ENCODE measurements around the gene DIAPH2. TPM values are rescaled to one million over a fixed set of nuclear protein-coding genes. Genes with fewer than 3 reads are reported as not detected.

DIAPH2 gene
- total and polyA plus RNA-seq, 9 of the 15 experiments (the other 6 are each of a cell fraction or from before 2014, with no cell fraction given), result 0.01 to 0.18 (median 0.07) TPM; not detected in 1

DNA sequence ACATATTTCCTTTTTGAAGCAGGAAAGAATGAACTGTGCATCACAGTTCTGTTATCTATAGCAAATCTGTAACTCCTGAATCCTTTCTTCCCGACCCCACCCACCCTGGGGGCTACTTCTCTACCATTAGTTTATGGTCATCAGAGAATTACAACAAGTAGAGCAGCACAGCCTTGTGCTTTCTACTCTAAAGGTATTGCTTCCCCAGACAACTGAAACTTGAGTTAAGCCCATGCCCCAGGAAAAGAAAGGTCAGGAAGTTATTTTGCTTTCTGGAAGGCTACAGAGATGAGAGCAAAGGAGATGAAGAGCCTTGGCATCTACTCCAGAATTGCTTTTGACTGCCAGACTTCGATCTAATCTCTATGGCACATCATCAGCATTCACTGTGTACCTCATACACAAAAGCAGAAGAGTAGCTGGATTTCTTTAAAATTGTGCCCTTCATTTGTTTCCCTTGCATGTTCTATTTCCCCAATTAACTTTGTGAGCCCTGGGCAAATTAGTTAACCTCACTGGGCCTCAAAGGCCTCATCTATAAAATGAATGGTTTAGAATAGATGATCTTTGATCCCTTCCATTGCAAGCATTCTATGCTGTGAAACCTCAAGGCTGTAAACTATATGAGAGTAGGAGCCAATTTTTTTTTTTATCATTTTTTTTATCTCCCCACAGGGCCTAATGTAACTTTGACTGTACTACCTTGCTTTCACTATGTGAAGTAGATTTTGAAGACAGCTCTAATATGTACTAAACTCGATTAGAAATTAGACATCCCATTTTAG is 794.7 kb downstream of the DIAPH2 start:
- ATAC-seq (no peak), FAIRE-seq (no peak), DNase-seq (ENCODE audit: extremely low read depth in 1 of 4, low spot score in 3 of 4) (no peak)
- Histone ChIP-seq H3K36me3 (ENCODE audit: control insufficient read depth, insufficient read depth, low read length) (no peaks in the 10 kb centered on the region), H3K4me2 (ENCODE audit: insufficient read depth, low read length) (no peak overlapping the region), H2AFZ (ENCODE audit: low read depth, low read length) (no peak overlapping the region), H3K79me2 (ENCODE audit: control insufficient read depth, insufficient read depth, low read length) (no peaks in the 10 kb centered on the region), H3K9ac (ENCODE audit: insufficient read depth in 1 of 2, low read depth in 2 of 2, low read length in 2 of 2) (no peak overlapping the region), H3K27me3 (ENCODE audit: control insufficient read depth in 2 of 2, insufficient read depth in 2 of 2, low read length in 2 of 2) (no peaks in the 10 kb centered on the region), H4K20me1 (replicated peaks; ENCODE audit: control insufficient read depth, insufficient read depth, low read length) (no peaks in the 10 kb centered on the region), H3K9me3 (replicated peaks; ENCODE audit: control insufficient read depth, insufficient read depth, low read depth, low read length) (no peaks in the 10 kb centered on the region), H3K9me1 (ENCODE audit: control insufficient read depth, insufficient read depth, low read length) (no peaks in the 10 kb centered on the region), H3K4me1 (replicated peaks in 1 of 2; ENCODE audit: control insufficient read depth in 2 of 2, insufficient read depth in 2 of 2, low read length in 2 of 2) (no peaks in the 10 kb centered on the region), H3K4me3 (no peak overlapping the region), H3K27ac (ENCODE audit: extremely low read depth, low read depth, low read length) (no peak overlapping the region)
- CTCF ChIA-PET (ENCODE audit: low intra/inter-chr PET ratio), result no interaction called here
- 0% methylated on average over 3 of the region's 3 CpGs for WGBS (ENCODE audit: insufficient coverage, low coverage, missing lambda C conversion rate)
- POLR2A ChIA-PET, result no interaction called here
- in situ Hi-C loops (cut with MboI) (no loop called here), intact Hi-C loops (cut with micrococcal nuclease) (no loop called here)
- no TSS peak for BruUV-seq (replicated peaks)
- TF ChIP-seq ZNF655 (CRISPR knock-in tag; IDR thresholded peaks at IDR 0.05) (no peak), NR3C1 (CRISPR knock-in tag; IDR thresholded peaks at IDR 0.05) (no peak), TAF15 (IDR thresholded peaks at IDR 0.05; ENCODE audit: low read depth, low read length) (no peak), FOXJ2 (tag; IDR thresholded peaks at IDR 0.05) (no peak), SPI1 (IDR thresholded peaks at IDR 0.05; ENCODE audit: borderline replicate concordance, low read depth, low read length) (no peak), ZNF239 (CRISPR knock-in tag; IDR thresholded peaks at IDR 0.05) (no peak), ZNF707 (CRISPR knock-in tag; conservative IDR thresholded peaks at IDR 0.05) (no peak), RBM25 (IDR thresholded peaks at IDR 0.05; ENCODE audit: low read depth, low read length, severe bottlenecking) (no peak), SMAD2 (IDR thresholded peaks at IDR 0.05; ENCODE audit: low read depth, low read length) (no peak), U2AF1 (optimal IDR thresholded peaks at IDR 0.05; ENCODE audit: low read depth, low read length) (no peak), CHD2 (IDR thresholded peaks at IDR 0.05; ENCODE audit: low read depth, low read length) (no peak), XRCC5 (IDR thresholded peaks at IDR 0.05; ENCODE audit: low read depth, low read length) (no peak), DPF2 (IDR thresholded peaks at IDR 0.05) (no peak), CBX5 (IDR thresholded peaks at IDR 0.05; ENCODE audit: borderline replicate concordance, low read depth) (no peak)
